K562 (cell line): ENCODE measurements around the gene DNALI1. TPM values are rescaled to one million over a fixed set of nuclear protein-coding genes. Genes with fewer than 3 reads are reported as not detected.

Experiments used
- CTCFL ChIP-seq: IDR thresholded peaks from 2 replicates; pipeline ENCODE4 v1.6.1; 2011; ENCODE audit warnings: borderline replicate concordance, low read depth, mild to moderate bottlenecking, moderate library complexity, low read length; ENCODE audit not compliant: insufficient read depth, poor library complexity, severe bottlenecking
- EP300 ChIP-seq: IDR thresholded peaks from 2 replicates; pipeline ENCODE4 v1.6.1; 2012; ENCODE audit warnings: low read length, improper control_type of control experiment
- FOXO4 ChIP-seq: fragments of 450-650 bp; formaldehyde crosslinking; IDR thresholded peaks from 2 replicates; pipeline ENCODE4 v1.4.0; 2020; ENCODE audit warnings: mild to moderate bottlenecking, moderate library complexity
- GABPA ChIP-seq: fragments of 200-800 bp; sonication (Bioruptor generic); conservative IDR thresholded peaks from 2 replicates; pipeline ENCODE4 v1.6.1; 2016; ENCODE audit warnings: low read depth, missing genetic modification characterization, missing compliant biosample characterization
- HDAC6 ChIP-seq: IDR thresholded peaks from 2 replicates; pipeline ENCODE4 v1.6.1; 2012; ENCODE audit warnings: low read depth, mild to moderate bottlenecking, control low read depth, inconsistent platforms, low read length, moderate library complexity
- MIER1 ChIP-seq: fragments of 450-650 bp; IDR thresholded peaks from 2 replicates; pipeline ENCODE4 v1.6.1; 2016; ENCODE audit warnings: antibody characterized with exemption, mild to moderate bottlenecking, low read depth
- PHF20 ChIP-seq: fragments of 450-650 bp; IDR thresholded peaks from 2 replicates; pipeline ENCODE4 v1.6.1; 2018; ENCODE audit not compliant: partially characterized antibody
- SMARCC2 ChIP-seq: fragments of 450-650 bp; IDR thresholded peaks from 2 replicates; pipeline ENCODE4 v1.6.1; 2017; ENCODE audit warnings: antibody characterized with exemption, moderate library complexity, mild to moderate bottlenecking, low read depth
- SRF ChIP-seq, 2 experiments: fragments of 250-450, 450-650 bp in 1 of 2; sonication (Bioruptor Pico) in 1 of 2; sonication (generic) in 1 of 2; formaldehyde crosslinking; IDR thresholded peaks; 2 replicates each; pipeline versions ENCODE4 v1.5.0 to v1.5.1; 2020 to 2022; ENCODE audit warnings: mild to moderate bottlenecking in 1 of 2, missing genetic modification reagents in 1 of 2
- TAF7 ChIP-seq: fragments of 450-650 bp; IDR thresholded peaks from 2 replicates; pipeline ENCODE4 v1.6.1; 2016; ENCODE audit warnings: missing genetic modification characterization, missing compliant biosample characterization
- TRIM24 ChIP-seq, 2 experiments: fragments of 450-650 bp; IDR thresholded peaks; 2 replicates each; pipeline ENCODE4 v1.6.1; 2016
- ZBTB11 ChIP-seq, 3 experiments: fragments of 200-800 bp in 1 of 3; fragments of 250-450 bp in 1 of 3; fragments of 450-650 bp in 1 of 3; sonication (Bioruptor Pico) in 1 of 3; sonication (Bioruptor generic) in 1 of 3; formaldehyde crosslinking in 1 of 3; IDR thresholded peaks; 2 replicates each; pipeline versions ENCODE4 v1.6.1 to v1.8.0; 2016 to 2022; ENCODE audit warnings: mild to moderate bottlenecking in 2 of 3, missing genetic modification characterization in 2 of 3, missing compliant biosample characterization in 1 of 3, moderate library complexity in 1 of 3
- ZNF133 ChIP-seq: fragments of 250-450 bp; sonication (Bioruptor Pico); IDR thresholded peaks from 2 replicates; pipeline ENCODE4 v1.4.0; 2020; ENCODE audit warnings: mild to moderate bottlenecking
- polyA plus RNA-seq, 8 experiments: library from polyadenylated mRNA; depleted of rRNA in 4 of 8; stranded (reverse) in 5 of 8; unstranded in 3 of 8; fragments of >200 nt; fragmentation: Nextera tagmentation in 2 of 8; fragmentation: Illumina TruSeq in 1 of 8; extraction: Ambion mirVana in 2 of 8; extraction: Trizol in 1 of 8; gene quantifications; 2 replicates each; pipeline versions ENCODE4 v1.2.1 to v1.2.3, GENCODE V29; 2011 to 2014; ENCODE audit warnings: inconsistent platforms in 1 of 8, missing spikeins in 1 of 8
- total RNA-seq, 7 experiments: library from RNA; depleted of rRNA in 6 of 7; stranded (reverse); fragments of >200 nt in 6 of 7; fragmentation: Illumina TruSeq in 2 of 7; extraction: Trizol in 2 of 7; gene quantifications; 2 replicates each; pipeline versions ENCODE4 v1.2.1 to v1.2.3, GENCODE V29; 2011 to 2021; ENCODE audit warnings: low replicate concordance in 1 of 7
- TF ChIP-seq, protein P1 (sequence below): fragments of 200-800 bp; sonication (Bioruptor generic); IDR thresholded peaks from 2 replicates; pipeline ENCODE4 v1.6.1; 2017; ENCODE audit warnings: missing genetic modification characterization, missing compliant biosample characterization
- TF ChIP-seq, protein P2 (sequence below): fragments of 450-650 bp; IDR thresholded peaks from 2 replicates; pipeline ENCODE4 v1.6.1; 2017; ENCODE audit warnings: antibody characterized with exemption

The DNALI1 gene
- total and polyA plus RNA-seq, 9 of the 15 experiments (the other 6 are each of a cell fraction or from before 2014, with no cell fraction given): 0.87 to 5.6 (median 1.2) TPM

DNA sequence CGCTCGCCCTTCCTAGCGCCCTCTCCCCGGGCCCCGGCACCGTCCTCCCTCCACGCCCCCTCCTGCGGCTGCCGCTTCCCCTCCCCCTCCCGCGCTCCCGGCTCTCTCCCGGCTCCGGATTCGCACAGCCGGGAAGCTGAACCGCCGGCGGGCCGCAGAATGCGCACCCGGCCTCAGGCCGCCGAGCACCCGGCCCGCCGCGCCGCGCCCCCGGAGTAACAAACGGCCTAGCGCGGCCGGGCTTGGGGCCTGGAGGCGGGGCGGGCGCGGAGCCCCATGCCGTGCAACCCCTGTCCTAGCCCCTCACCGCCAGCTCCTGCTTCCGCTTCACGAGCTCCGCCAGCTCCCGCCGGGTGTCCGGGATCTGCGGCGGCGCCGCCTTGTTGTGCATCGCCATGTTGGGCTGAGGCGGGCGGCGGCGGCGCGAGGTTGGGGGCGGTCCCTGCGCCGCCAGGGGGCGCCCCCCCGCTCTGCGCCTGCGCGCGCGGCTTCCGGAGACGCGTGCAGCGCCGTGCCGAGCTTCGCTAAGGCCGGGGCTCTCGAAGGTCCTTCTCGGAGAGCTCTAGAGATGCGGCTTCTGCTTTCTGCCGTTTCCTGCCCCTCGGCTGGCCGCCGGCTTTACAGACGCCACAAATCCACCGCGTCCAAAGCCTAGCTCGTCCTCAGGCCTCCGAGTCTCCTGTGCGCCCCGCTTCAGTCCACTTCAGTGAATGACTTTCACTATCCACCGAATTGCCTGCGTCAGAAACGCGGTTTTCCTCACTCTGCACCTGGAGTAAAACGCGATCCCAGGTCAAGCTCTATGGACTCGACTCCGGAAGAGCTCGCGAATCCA lies 42.2 kb upstream of the DNALI1 start, which contains the start of gene MEAF6 (continued):
- TF ChIP-seq ZBTB11 (CRISPR knock-in tag; IDR thresholded peaks at IDR 0.05) (0 out of 6 replicates have a peak, but pooled peaks of 1 of the 3 experiments have one; percentile 50), SRF (CRISPR knock-in tag; IDR thresholded peaks at IDR 0.05) (no peak), HDAC6 (no peak), PHF20 (peak; percentile 85), EP300 (no peak; the same call in 1 of the 2 replicates), GABPA (peak; percentile 65), ZNF133 (CRISPR knock-in tag) (no peak), FOXO4 (CRISPR knock-in tag) (no peak), SMARCC2 (no peak; the same call in 1 of the 2 replicates), CTCFL (peak; percentile 100), TRIM24 (IDR thresholded peaks at IDR 0.05) (no peak; a peak in 1 of 4 replicates), TAF7 (tag) (no peak; the same call in 1 of the 2 replicates), MIER1 (no peak)
- TF ChIP-seq, protein P1, sequence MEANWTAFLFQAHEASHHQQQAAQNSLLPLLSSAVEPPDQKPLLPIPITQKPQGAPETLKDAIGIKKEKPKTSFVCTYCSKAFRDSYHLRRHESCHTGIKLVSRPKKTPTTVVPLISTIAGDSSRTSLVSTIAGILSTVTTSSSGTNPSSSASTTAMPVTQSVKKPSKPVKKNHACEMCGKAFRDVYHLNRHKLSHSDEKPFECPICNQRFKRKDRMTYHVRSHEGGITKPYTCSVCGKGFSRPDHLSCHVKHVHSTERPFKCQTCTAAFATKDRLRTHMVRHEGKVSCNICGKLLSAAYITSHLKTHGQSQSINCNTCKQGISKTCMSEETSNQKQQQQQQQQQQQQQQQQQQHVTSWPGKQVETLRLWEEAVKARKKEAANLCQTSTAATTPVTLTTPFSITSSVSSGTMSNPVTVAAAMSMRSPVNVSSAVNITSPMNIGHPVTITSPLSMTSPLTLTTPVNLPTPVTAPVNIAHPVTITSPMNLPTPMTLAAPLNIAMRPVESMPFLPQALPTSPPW: peak; percentile 89
- TF ChIP-seq, protein P2, sequence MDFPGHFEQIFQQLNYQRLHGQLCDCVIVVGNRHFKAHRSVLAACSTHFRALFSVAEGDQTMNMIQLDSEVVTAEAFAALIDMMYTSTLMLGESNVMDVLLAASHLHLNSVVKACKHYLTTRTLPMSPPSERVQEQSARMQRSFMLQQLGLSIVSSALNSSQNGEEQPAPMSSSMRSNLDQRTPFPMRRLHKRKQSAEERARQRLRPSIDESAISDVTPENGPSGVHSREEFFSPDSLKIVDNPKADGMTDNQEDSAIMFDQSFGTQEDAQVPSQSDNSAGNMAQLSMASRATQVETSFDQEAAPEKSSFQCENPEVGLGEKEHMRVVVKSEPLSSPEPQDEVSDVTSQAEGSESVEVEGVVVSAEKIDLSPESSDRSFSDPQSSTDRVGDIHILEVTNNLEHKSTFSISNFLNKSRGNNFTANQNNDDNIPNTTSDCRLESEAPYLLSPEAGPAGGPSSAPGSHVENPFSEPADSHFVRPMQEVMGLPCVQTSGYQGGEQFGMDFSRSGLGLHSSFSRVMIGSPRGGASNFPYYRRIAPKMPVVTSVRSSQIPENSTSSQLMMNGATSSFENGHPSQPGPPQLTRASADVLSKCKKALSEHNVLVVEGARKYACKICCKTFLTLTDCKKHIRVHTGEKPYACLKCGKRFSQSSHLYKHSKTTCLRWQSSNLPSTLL: no peak
